Smooth muscle cell (in vitro differentiated cells): ENCODE results near the gene SYNPO2L. TPM values are rescaled to one million over a fixed set of nuclear protein-coding genes. Genes with fewer than 3 reads are reported as not detected.

Source experiments
- DNase-seq: peaks from one replicate; lab custom pipeline; 2025; ENCODE audit not compliant: unreplicated experiment; lab: John Stamatoyannopoulos, UW
- H2AFZ ChIP-seq: fragments of 200-600 bp; sonication (generic); 2 replicates; pipeline ENCODE4 v1.6.0; 2016; ENCODE audit warnings: antibody characterized with exemption, low read depth, mild to moderate bottlenecking
- H3F3A ChIP-seq: fragments of 200-600 bp; sonication (generic); 2 replicates; pipeline ENCODE4 v1.6.0; 2017; ENCODE audit warnings: antibody characterized with exemption, low read depth
- H3K27ac ChIP-seq: fragments of 200-600 bp; sonication (generic); 2 replicates; pipeline ENCODE4 v1.5.1; 2016; ENCODE audit warnings: low read depth, mild to moderate bottlenecking
- H3K27me3 ChIP-seq: fragments of 200-600 bp; sonication (generic); 2 replicates; pipeline ENCODE4 v1.6.1; 2016; ENCODE audit warnings: low read depth, mild to moderate bottlenecking
- H3K36me3 ChIP-seq: fragments of 200-600 bp; sonication (generic); 2 replicates; pipeline ENCODE4 v1.5.1; 2016; ENCODE audit warnings: low read depth
- H3K4me1 ChIP-seq: fragments of 200-600 bp; sonication (generic); 2 replicates; pipeline ENCODE4 v1.5.1; 2016; ENCODE audit warnings: low read depth
- H3K4me2 ChIP-seq: fragments of 200-600 bp; sonication (generic); 2 replicates; pipeline ENCODE4 v1.6.0; 2016; ENCODE audit warnings: mild to moderate bottlenecking
- H3K4me3 ChIP-seq: fragments of 200-600 bp; sonication (generic); 2 replicates; pipeline ENCODE4 v1.5.1; 2016; ENCODE audit warnings: mild to moderate bottlenecking
- H3K79me2 ChIP-seq: fragments of 200-600 bp; sonication (generic); 2 replicates; pipeline ENCODE4 v1.6.0; 2016; ENCODE audit warnings: low read depth, mild to moderate bottlenecking
- H3K9ac ChIP-seq: fragments of 200-600 bp; sonication (generic); 2 replicates; pipeline ENCODE4 v1.6.0; 2016; ENCODE audit warnings: low read depth
- H3K9me3 ChIP-seq: fragments of 200-600 bp; sonication (generic); replicated peaks from 2 replicates; pipeline ENCODE4 v1.5.1; 2016; ENCODE audit warnings: low read depth
- H4K20me1 ChIP-seq: fragments of 200-600 bp; sonication (generic); 2 replicates; pipeline ENCODE4 v1.6.0; 2016; ENCODE audit warnings: low read depth
- WGBS: methylation state at CpG from one replicate; pipeline ENCODE4 v1.1.7; 2016; ENCODE audit warnings: low lambda C conversion rate; 5-methylcytosine and 5-hydroxymethylcytosine counted together
- polyA plus RNA-seq: library from polyadenylated mRNA; unstranded; fragments of >200 nt; fragmentation: Nextera tagmentation; extraction: Ambion mirVana; gene quantifications from 2 replicates; pipeline ENCODE4 v1.2.1, GENCODE V29; 2016
- total RNA-seq: library from RNA; depleted of rRNA; stranded (reverse); fragments of >200 nt; gene quantifications from 2 replicates; pipeline ENCODE4 v1.2.3, GENCODE V29; 2014
- TF ChIP-seq, protein P1 (sequence below): fragments of 200-600 bp; sonication (generic); IDR thresholded peaks from 2 replicates; pipeline ENCODE4 v1.5.1; 2017; ENCODE audit warnings: borderline replicate concordance, mild to moderate bottlenecking, antibody characterized with exemption; ENCODE audit not compliant: insufficient read depth, poor library complexity, severe bottlenecking

The SYNPO2L gene
- total and polyA plus RNA-seq, 2 experiments from 2014 or later, result 0.25 TPM; not detected in 1

DNA sequence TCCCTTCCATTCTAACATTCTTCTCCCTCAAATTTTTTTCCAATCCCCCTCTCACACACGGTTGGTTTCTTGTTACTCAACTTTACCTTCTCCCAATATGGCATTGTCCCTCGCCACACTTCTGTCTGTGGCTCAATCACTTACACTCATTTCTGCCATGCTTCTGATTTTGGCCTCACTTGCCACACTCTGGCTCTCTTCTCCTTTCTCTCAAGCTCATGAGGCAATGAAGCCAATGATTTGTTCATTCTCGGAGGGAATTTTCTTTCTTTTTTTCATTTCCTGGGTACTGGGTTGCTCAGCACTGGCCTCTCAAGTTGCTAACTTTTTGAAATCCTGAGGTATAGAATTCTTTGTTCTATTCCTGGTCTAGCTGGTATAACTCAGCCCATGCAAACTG is 10.6 kb downstream of the SYNPO2L start:
- peaks cover 7% of the 10 kb centered on the region for H3F3A ChIP-seq
- DNase-seq, result no peak
- no peak overlapping the region for H3K4me2 ChIP-seq
- H4K20me1 ChIP-seq, result no peaks in the 10 kb centered on the region
- no peaks in the 10 kb centered on the region for H3K27me3 ChIP-seq
- no peak overlapping the region for H2AFZ ChIP-seq
- H3K4me1 ChIP-seq, result no peaks in the 10 kb centered on the region
- no peak overlapping the region for H3K4me3 ChIP-seq
- TF ChIP-seq, protein P1, sequence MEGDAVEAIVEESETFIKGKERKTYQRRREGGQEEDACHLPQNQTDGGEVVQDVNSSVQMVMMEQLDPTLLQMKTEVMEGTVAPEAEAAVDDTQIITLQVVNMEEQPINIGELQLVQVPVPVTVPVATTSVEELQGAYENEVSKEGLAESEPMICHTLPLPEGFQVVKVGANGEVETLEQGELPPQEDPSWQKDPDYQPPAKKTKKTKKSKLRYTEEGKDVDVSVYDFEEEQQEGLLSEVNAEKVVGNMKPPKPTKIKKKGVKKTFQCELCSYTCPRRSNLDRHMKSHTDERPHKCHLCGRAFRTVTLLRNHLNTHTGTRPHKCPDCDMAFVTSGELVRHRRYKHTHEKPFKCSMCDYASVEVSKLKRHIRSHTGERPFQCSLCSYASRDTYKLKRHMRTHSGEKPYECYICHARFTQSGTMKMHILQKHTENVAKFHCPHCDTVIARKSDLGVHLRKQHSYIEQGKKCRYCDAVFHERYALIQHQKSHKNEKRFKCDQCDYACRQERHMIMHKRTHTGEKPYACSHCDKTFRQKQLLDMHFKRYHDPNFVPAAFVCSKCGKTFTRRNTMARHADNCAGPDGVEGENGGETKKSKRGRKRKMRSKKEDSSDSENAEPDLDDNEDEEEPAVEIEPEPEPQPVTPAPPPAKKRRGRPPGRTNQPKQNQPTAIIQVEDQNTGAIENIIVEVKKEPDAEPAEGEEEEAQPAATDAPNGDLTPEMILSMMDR, result no peak
- H3K9ac ChIP-seq, result no peak overlapping the region
- H3K36me3 ChIP-seq, result no peaks in the 10 kb centered on the region
- H3K9me3 ChIP-seq, result no peaks in the 10 kb centered on the region
- H3K27ac ChIP-seq, result no peak overlapping the region
- WGBS, result 85% methylated on average over 3 of the region's 3 CpGs
- H3K79me2 ChIP-seq, result no peaks in the 10 kb centered on the region

DNA sequence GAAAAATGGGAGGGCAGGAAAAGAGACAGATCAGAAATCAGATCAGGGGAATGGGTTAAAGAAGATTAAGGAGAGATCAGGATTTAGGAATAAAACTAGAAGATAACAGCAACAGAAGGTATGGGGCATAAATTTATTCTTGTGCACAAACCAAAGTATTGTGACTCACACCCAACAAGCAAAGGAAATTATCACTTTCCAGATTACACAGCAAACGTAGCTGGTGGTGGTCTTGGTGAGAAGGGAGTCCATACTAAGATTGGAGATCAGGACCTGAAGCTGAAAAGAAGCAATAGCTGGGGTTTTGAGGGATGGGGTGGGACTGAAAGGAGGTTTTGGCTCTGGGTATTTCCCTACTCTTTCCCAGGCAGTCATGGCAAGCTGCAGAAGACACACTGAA is 11.1 kb downstream of the SYNPO2L start:
- no peak overlapping the region for H2AFZ ChIP-seq
- no peaks in the 10 kb centered on the region for H3K9me3 ChIP-seq
- no peaks in the 10 kb centered on the region for H4K20me1 ChIP-seq
- no peak overlapping the region for H3K9ac ChIP-seq
- DNase-seq, result no peak
- TF ChIP-seq, protein P1, result no peak
- H3F3A ChIP-seq, result peaks cover 2% of the 10 kb centered on the region
- H3K4me1 ChIP-seq, result no peaks in the 10 kb centered on the region
- no peak overlapping the region for H3K4me3 ChIP-seq
- 41% methylated on average over 1 of the region's 1 CpG for WGBS
- no peaks in the 10 kb centered on the region for H3K79me2 ChIP-seq
- no peaks in the 10 kb centered on the region for H3K27me3 ChIP-seq
- H3K4me2 ChIP-seq, result no peak overlapping the region
- no peak overlapping the region for H3K27ac ChIP-seq
- H3K36me3 ChIP-seq, result no peaks in the 10 kb centered on the region

DNA sequence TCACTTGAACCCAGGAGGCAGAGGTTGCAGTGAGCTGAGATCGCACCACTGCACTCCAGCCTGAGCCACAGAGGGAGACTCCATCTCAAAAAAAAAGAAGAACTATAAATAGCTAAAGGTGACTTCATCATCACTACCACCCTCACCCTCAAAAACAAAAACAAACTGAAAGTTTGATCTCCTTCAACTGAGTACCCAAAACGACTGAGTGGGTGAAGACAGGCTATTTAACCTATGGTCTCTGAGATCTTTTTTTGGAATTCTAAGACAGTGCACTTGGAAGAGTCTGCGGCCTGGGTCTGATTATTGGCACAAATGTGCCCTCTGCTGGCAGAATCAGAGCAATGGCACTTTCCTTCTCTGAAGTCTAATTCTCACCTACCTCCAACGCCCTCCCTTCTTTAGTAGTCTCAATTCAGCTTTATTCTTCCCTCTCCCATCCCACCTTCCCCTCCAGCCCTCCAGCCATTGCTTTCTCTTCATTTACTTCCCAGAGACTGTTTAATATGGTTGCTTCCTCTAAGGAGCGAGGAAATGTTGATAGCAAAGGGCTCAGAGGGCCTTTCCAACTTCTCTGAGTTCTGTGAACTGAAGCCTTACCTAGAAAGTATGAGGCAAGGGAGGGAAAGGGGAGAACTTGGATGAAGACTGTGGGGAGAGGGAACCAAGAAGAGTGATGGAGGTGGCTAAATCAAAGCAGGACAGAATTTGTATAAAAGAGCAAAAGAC is 11.7 kb downstream of the SYNPO2L start:
- no peaks in the 10 kb centered on the region for H3K79me2 ChIP-seq
- no peaks in the 10 kb centered on the region for H3K36me3 ChIP-seq
- 33% methylated on average over 5 of the region's 5 CpGs for WGBS
- DNase-seq, result no peak
- TF ChIP-seq, protein P1, result peak; percentile 80
- no peak overlapping the region for H3K4me3 ChIP-seq
- H3K27me3 ChIP-seq, result no peaks in the 10 kb centered on the region
- H2AFZ ChIP-seq, result no peak overlapping the region
- H3K9me3 ChIP-seq, result no peaks in the 10 kb centered on the region
- H3K4me1 ChIP-seq, result no peaks in the 10 kb centered on the region
- H3F3A ChIP-seq, result no peaks in the 10 kb centered on the region
- H3K4me2 ChIP-seq, result no peak overlapping the region
- no peak overlapping the region for H3K27ac ChIP-seq
- no peaks in the 10 kb centered on the region for H4K20me1 ChIP-seq
- H3K9ac ChIP-seq, result no peak overlapping the region

DNA sequence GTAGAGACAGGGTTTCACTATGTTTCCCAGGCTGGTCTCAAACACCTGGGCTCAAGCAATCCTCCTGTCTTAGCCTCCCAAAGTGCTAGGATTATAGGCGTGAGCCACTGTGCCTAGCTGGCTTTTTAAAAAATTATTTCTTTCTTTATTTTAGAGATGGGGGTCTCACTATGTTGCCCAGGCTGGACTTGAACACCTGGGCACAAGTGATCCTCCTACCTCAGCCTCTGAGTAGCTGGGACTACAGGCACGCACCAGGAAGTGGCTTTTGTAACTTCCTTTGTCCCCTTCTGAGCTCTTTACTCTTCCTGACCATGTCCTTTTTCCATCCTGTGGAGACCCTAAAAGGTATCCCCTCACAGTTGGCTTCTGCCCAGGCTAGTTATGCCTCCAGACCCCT is 12.5 kb downstream of the SYNPO2L start:
- DNase-seq, result no peak
- Histone ChIP-seq H3K9ac (no peak overlapping the region), H3K4me1 (no peaks in the 10 kb centered on the region), H4K20me1 (no peaks in the 10 kb centered on the region), H3K79me2 (no peaks in the 10 kb centered on the region), H3K27ac (no peak overlapping the region), H3K4me2 (no peak overlapping the region), H2AFZ (no peak overlapping the region), H3F3A (no peaks in the 10 kb centered on the region), H3K9me3 (no peaks in the 10 kb centered on the region), H3K36me3 (no peaks in the 10 kb centered on the region), H3K27me3 (no peaks in the 10 kb centered on the region), H3K4me3 (no peak overlapping the region)
- TF ChIP-seq, protein P1, result no peak
- 91% methylated on average over 2 of the region's 2 CpGs for WGBS
